ENCODE measurements around the gene ERI3. TPM values are rescaled to one million over a fixed set of nuclear protein-coding genes. Genes with fewer than 3 reads are reported as not detected.

The ERI3 gene
- total and polyA plus RNA-seq, 2 donors (not counting 3 experiments of a cell fraction or from before 2014, with no cell fraction given) = 45.3 to 94.0 TPM

DNA sequence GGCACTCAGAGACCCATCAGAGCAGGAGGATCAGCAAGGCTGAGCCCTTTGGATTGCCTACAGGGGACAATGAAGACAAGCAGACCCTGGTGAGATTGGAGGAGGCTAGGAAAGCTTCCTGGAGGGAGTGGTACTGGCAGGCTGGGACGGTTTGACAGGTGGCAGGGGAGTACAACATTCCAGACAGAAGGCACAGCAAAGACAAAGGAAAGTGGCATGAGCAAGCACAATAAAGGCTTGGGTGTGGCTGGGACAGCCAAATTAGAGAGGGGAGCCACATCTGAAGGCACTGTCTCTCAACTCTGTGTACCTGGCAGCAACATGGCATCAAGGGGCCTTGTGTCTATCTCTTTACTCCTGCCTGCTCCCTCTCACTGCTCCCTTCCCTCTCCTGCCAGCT, 103.6 kb downstream of the ERI3 start:
- CTCF ChIA-PET = interaction anchor here (1.2 kb wide), 1 partner anchor 17 kb away, joined by 3 read pairs; no protein-coding TSS in a partner anchor
- Histone ChIP-seq H3K27ac (ENCODE audit: insufficient read depth, low read depth, low read length) (no peak overlapping the region), H3K9me1 (replicated peaks; ENCODE audit: control insufficient read depth, extremely low read depth, insufficient read depth, low read length) (no peaks in the 10 kb centered on the region), H3K9ac (replicated peaks; ENCODE audit: extremely low read depth, insufficient read depth, low read length) (no peak overlapping the region), H3K9me3 (replicated peaks; ENCODE audit: control insufficient read depth, insufficient read depth, low read length) (no peaks in the 10 kb centered on the region), H2AFZ (ENCODE audit: low read depth, low read length) (no peak overlapping the region), H3K4me1 (ENCODE audit: control insufficient read depth, extremely low read depth, insufficient read depth, low read length) (no peaks in the 10 kb centered on the region), H3K4me3 (replicated peaks in 1 of 3; ENCODE audit: insufficient read depth in 1 of 3, low read depth in 1 of 3, low read length in 3 of 3) (no peak overlapping the region), H3K4me2 (ENCODE audit: insufficient read depth, low read length) (no peak overlapping the region), H3K79me2 (ENCODE audit: control insufficient read depth, insufficient read depth, low read length) (no peaks in the 10 kb centered on the region), H3K36me3 (ENCODE audit: control insufficient read depth in 2 of 2, extremely low read depth in 1 of 2, insufficient read depth in 2 of 2, low read length in 2 of 2) (peaks cover 0 to 4% of the 10 kb centered on the region in 2 experiments), H3K27me3 (ENCODE audit: control insufficient read depth in 2 of 2, insufficient read depth in 2 of 2, low read length in 2 of 2) (no peaks in the 10 kb centered on the region), H4K20me1 (replicated peaks; ENCODE audit: control insufficient read depth, extremely low read depth, insufficient read depth, low read length) (no peaks in the 10 kb centered on the region)
- dilution Hi-C loops (cut with MboI; ENCODE audit: extremely low pct_ligation_motif_present, low sequenced_read_pairs) (no loop called here), intact Hi-C loops (cut with micrococcal nuclease) (no loop called here)
- no TSS peak for BruUV-seq (replicated peaks)
- POLR2A ChIA-PET = no interaction called here
- FAIRE-seq = no peak
- DNase-seq (ENCODE audit: low read depth, low spot score) = no peak
- TF ChIP-seq MYC (IDR thresholded peaks at IDR 0.05; ENCODE audit: low read depth, low read length) (no peak), FOS (IDR thresholded peaks at IDR 0.05; ENCODE audit: borderline replicate concordance, insufficient read depth, low read length) (no peak), POLR2AphosphoS5 (IDR thresholded peaks at IDR 0.05; ENCODE audit: insufficient read depth, low read depth, low read length) (no peak), EZH2 (IDR thresholded peaks at IDR 0.05; ENCODE audit: borderline replicate concordance, low read depth, low read length, severe bottlenecking) (no peak), GATA2 (IDR thresholded peaks at IDR 0.05; ENCODE audit: insufficient read depth, insufficient read length, low read depth, low read length) (no peak), POLR2A (IDR thresholded peaks at IDR 0.05; ENCODE audit: low read depth, low read length) (no peak), JUN (IDR thresholded peaks at IDR 0.05; ENCODE audit: borderline replicate concordance, insufficient read depth, insufficient read length, low read depth) (no peak)
- TF ChIP-seq, protein P1, sequence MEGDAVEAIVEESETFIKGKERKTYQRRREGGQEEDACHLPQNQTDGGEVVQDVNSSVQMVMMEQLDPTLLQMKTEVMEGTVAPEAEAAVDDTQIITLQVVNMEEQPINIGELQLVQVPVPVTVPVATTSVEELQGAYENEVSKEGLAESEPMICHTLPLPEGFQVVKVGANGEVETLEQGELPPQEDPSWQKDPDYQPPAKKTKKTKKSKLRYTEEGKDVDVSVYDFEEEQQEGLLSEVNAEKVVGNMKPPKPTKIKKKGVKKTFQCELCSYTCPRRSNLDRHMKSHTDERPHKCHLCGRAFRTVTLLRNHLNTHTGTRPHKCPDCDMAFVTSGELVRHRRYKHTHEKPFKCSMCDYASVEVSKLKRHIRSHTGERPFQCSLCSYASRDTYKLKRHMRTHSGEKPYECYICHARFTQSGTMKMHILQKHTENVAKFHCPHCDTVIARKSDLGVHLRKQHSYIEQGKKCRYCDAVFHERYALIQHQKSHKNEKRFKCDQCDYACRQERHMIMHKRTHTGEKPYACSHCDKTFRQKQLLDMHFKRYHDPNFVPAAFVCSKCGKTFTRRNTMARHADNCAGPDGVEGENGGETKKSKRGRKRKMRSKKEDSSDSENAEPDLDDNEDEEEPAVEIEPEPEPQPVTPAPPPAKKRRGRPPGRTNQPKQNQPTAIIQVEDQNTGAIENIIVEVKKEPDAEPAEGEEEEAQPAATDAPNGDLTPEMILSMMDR (IDR thresholded peaks at IDR 0.05; ENCODE audit: extremely low read depth in 1 of 2, insufficient read depth in 1 of 2, low read depth in 1 of 2, low read length in 2 of 2) = no peak
- TF ChIP-seq, protein P2, sequence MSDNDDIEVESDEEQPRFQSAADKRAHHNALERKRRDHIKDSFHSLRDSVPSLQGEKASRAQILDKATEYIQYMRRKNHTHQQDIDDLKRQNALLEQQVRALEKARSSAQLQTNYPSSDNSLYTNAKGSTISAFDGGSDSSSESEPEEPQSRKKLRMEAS (IDR thresholded peaks at IDR 0.05; ENCODE audit: insufficient read depth, insufficient read length) = no peak

All from endothelial cell of umbilical vein (primary cell).